Activated B cell treated with CpG ODN at 0.5 μM for 24 hours (primary cell): ENCODE data around the gene HOXD3. TPM values are rescaled to one million over a fixed set of nuclear protein-coding genes. Genes with fewer than 3 reads are reported as not detected.
A peak's percentile ranks its signal among the peaks of the same experiment; 100 is the strongest.

ENCODE experiments used
- ATAC-seq: fragments of 200-7000 bp; cut with Tn5 transposase; one replicate; pipeline ENCODE4 v1.10.0; 2021; ENCODE audit warnings: low read depth, mild to moderate bottlenecking, moderate library complexity
- CTCF ChIA-PET: fragments of 350-600 bp; sonication (Branson Sonifier 250); formaldehyde crosslinking; loops from one replicate; lab custom pipeline; 2021; ENCODE audit warnings: antibody characterized with exemption; lab: Charles Lee
- POLR2A ChIA-PET: fragments of 350-600 bp; sonication (Branson Sonifier 250); formaldehyde crosslinking; loops from one replicate; lab custom pipeline; 2021; ENCODE audit warnings: antibody characterized with exemption; lab: Charles Lee
- DNase-seq: peaks from one replicate; pipeline ENCODE4 v3.0.0; 2022
- H3K27ac Mint-ChIP-seq: one replicate; pipeline ENCODE4 v1.8.0; 2020; ENCODE audit warnings: mixed read lengths
- H3K27me3 Mint-ChIP-seq: one replicate; pipeline ENCODE4 v1.8.0; 2021; ENCODE audit warnings: mixed read lengths
- H3K36me3 Mint-ChIP-seq: one replicate; pipeline ENCODE4 v1.8.0; 2021; ENCODE audit warnings: low read depth, mixed read lengths
- H3K4me1 Mint-ChIP-seq: one replicate; pipeline ENCODE4 v1.8.0; 2021; ENCODE audit warnings: mixed read lengths
- H3K4me3 Mint-ChIP-seq: one replicate; pipeline ENCODE4 v1.8.0; 2020; ENCODE audit warnings: mild to moderate bottlenecking, mixed read lengths
- H3K9me3 Mint-ChIP-seq: one replicate; pipeline ENCODE4 v1.8.0; 2020; ENCODE audit warnings: mixed read lengths
- CTCF ChIP-seq: fragments of 200-600 bp; IDR thresholded peaks from one replicate; pipeline ENCODE4 v1.8.0; 2022; ENCODE audit warnings: antibody characterized with exemption, mild to moderate bottlenecking
- intact Hi-C: fragments of 100-400 bp; cut with micrococcal nuclease; formaldehyde crosslinking; loops from one replicate; pipeline ENCODE4 v1.15.1; 2024
- total RNA-seq: library from RNA; stranded (reverse); gene quantifications from 2 replicates; pipeline ENCODE4 v1.2.3, GENCODE V29; 2022

Gene HOXD3
- total RNA-seq, 1 donor from 2014 or later, result not detected

- no peak overlapping the region for H3K27ac Mint-ChIP-seq
Measured at GRCh38 chr2:176158855-176159662, 2.0 kb downstream of the HOXD3 start.

GRCh38 chr2:176159663-176160250 is 2.6 kb downstream of the HOXD3 start:
- DNase-seq (no peak), ATAC-seq (no peak)
- TF ChIP-seq CTCF, result no peak
- Mint-ChIP-seq H3K36me3 (no peaks in the 10 kb centered on the region), H3K4me3 (no peak overlapping the region), H3K27me3 (peaks cover 65% of the 10 kb centered on the region), H3K27ac (no peak overlapping the region), H3K4me1 (peaks cover 3% of the 10 kb centered on the region), H3K9me3 (peaks cover 5% of the 10 kb centered on the region)
- CTCF ChIA-PET, result no interaction called here
- POLR2A ChIA-PET, result no interaction called here
- intact Hi-C loops, result loop anchor here (2.0 to 10.0 kb wide), 2 partner anchors 81 to 1825 kb away; partner anchors contain the start of gene SP9

More at GRCh38 chr2:176158855-176159662, 2.0 kb downstream of the HOXD3 start:
- Mint-ChIP-seq H3K4me3 (no peak overlapping the region), H3K9me3 (peaks cover 3% of the 10 kb centered on the region), H3K36me3 (no peaks in the 10 kb centered on the region), H3K4me1 (peaks cover 3% of the 10 kb centered on the region), H3K27me3 (peaks cover 66% of the 10 kb centered on the region)
- POLR2A ChIA-PET, result no interaction called here
- no peak for TF ChIP-seq CTCF
- intact Hi-C loops, result loop anchor here (2.0 kb wide), 1 partner anchor 80 kb away; no protein-coding TSS in a partner anchor
- CTCF ChIA-PET, result no interaction called here
- no peak for DNase-seq
- ATAC-seq, result no peak

- ATAC-seq (no peak), DNase-seq (no peak)
- Mint-ChIP-seq H3K4me3 (no peak overlapping the region), H3K27ac (no peak overlapping the region), H3K27me3 (peaks cover 63% of the 10 kb centered on the region), H3K9me3 (peaks cover 5% of the 10 kb centered on the region), H3K4me1 (peaks cover 3% of the 10 kb centered on the region), H3K36me3 (no peaks in the 10 kb centered on the region)
- TF ChIP-seq CTCF, result no peak
- ChIA-PET CTCF (no interaction called here), POLR2A (no interaction called here)
- intact Hi-C loops, result loop anchor here (10.0 kb wide), 1 partner anchor 1826 kb away; the partner anchor contains the start of gene SP9
Measured at GRCh38 chr2:176160251-176160985, 3.3 kb downstream of the HOXD3 start.

GRCh38 chr2:176160986-176161824 is 4.1 kb downstream of the HOXD3 start:
- DNase-seq (no peak), ATAC-seq (no peak)
- Mint-ChIP-seq H3K27me3 (peaks cover 64% of the 10 kb centered on the region), H3K9me3 (peaks cover 5% of the 10 kb centered on the region), H3K4me3 (no peak overlapping the region), H3K36me3 (no peaks in the 10 kb centered on the region), H3K4me1 (peaks cover 3% of the 10 kb centered on the region), H3K27ac (peak overlapping the region; percentile 3)
- TF ChIP-seq CTCF, result no peak
- intact Hi-C loops, result loop anchor here (10.0 kb wide), 1 partner anchor 1826 kb away; the partner anchor contains the start of gene SP9
- ChIA-PET POLR2A (no interaction called here), CTCF (interaction anchor here (1.0 kb wide), 1 partner anchor 12 kb away, joined by 3 read pairs; no protein-coding TSS in a partner anchor)
